Left lung (tissue), 10 donors: Measurements from ENCODE around the gene HSDL2. TPM values are rescaled to one million over a fixed set of nuclear protein-coding genes. Genes with fewer than 3 reads are reported as not detected.

Experiments
- ATAC-seq: fragments of 200-7000 bp; cut with Tn5 transposase; one replicate; pipeline ENCODE4 v1.9.1; 2020; ENCODE audit warnings: moderate library complexity
- DNase-seq, 4 donors: peaks; one replicate each; pipeline ENCODE4 v3.0.0-alpha.2; 2013 to 2020
- H3K27ac ChIP-seq, 2 donors: fragments of 200-600 bp; sonication (generic) in 1 of 2; one replicate each; pipeline versions ENCODE4 v1.5.0 to v1.8.0; 2020 to 2021
- H3K27me3 ChIP-seq, 2 donors: fragments of 200-600 bp; sonication (generic) in 1 of 2; one replicate each; pipeline versions ENCODE4 v1.5.0 to v1.8.0; 2020 to 2021
- H3K36me3 ChIP-seq, 2 donors: fragments of 200-600 bp; sonication (generic) in 1 of 2; one replicate each; pipeline versions ENCODE4 v1.5.0 to v1.8.0; 2020 to 2021
- H3K4me1 ChIP-seq, 2 donors: fragments of 200-600 bp; one replicate each; pipeline ENCODE4 v1.8.0; 2021
- H3K4me3 ChIP-seq, 2 donors: fragments of 200-600 bp; sonication (generic) in 1 of 2; one replicate each; pipeline versions ENCODE4 v1.5.0 to v1.8.0; 2020 to 2021; ENCODE audit warnings: mild to moderate bottlenecking in 1 of 2
- H3K9me3 ChIP-seq, 2 donors: fragments of 200-600 bp; sonication (generic) in 1 of 2; one replicate each; pipeline versions ENCODE4 v1.5.0 to v1.8.0; 2020 to 2021
- CTCF ChIP-seq, 2 donors: fragments of 200-600 bp; sonication (generic) in 1 of 2; IDR thresholded peaks; one replicate each; pipeline versions ENCODE4 v1.5.0 to v1.8.0; 2021; ENCODE audit warnings: antibody characterized with exemption in 2 of 2
- intact Hi-C, 2 donors: fragments of 100-400 bp; cut with DNase I; formaldehyde crosslinking; loops; one replicate each; pipeline versions ENCODE4 v1.11.2 to v1.14.2; 2022
- polyA plus RNA-seq, 6 donors: library from polyadenylated mRNA; unstranded; fragments of 120-200 nt; gene quantifications; one replicate each; pipeline ENCODE4 v1.2.1, GENCODE V29; 2013; ENCODE audit not compliant: insufficient read length in 6 of 6
- total RNA-seq, 2 donors: library from RNA; stranded (reverse); fragmentation: NEBNext Ultra II Directional; extraction: Animal tissue kit (Norgen Biotek cat#: 25700); gene quantifications; one replicate each; pipeline ENCODE4 v1.2.1, GENCODE V29; 2021
- donor health status: DM: no; HTN: yes; CAD: no.
- donor health status: DM: no; HTN: no; CAD: no.

The HSDL2 gene
- total and polyA plus RNA-seq, 8 donors, result 40.3 to 77.9 (median 64.2) TPM

- intact Hi-C loops, result no loop called here
- Histone ChIP-seq H3K4me1 (peaks cover 0 to 26% of the 10 kb centered on the region in 2 donors), H3K36me3 (no peaks in the 10 kb centered on the region), H3K9me3 (no peaks in the 10 kb centered on the region), H3K27me3 (no peaks in the 10 kb centered on the region), H3K4me3 (no peak overlapping the region), H3K27ac (no peak overlapping the region)
- no peak for TF ChIP-seq CTCF (IDR thresholded peaks at IDR 0.05)
- DNase-seq, result no peak
- ATAC-seq, result no peak
Measured at GRCh38 chr9:112375361-112375760, 4.5 kb upstream of the HSDL2 start.

- H3K4me3 ChIP-seq, result no peak overlapping the region
- no peak for TF ChIP-seq CTCF (IDR thresholded peaks at IDR 0.05)
- no peak overlapping the region for H3K27ac ChIP-seq
- H3K27me3 ChIP-seq, result no peaks in the 10 kb centered on the region
- ATAC-seq, result no peak
- peaks cover 0 to 42% of the 10 kb centered on the region in 2 donors for H3K4me1 ChIP-seq
- intact Hi-C loops, result no loop called here
- H3K36me3 ChIP-seq, result no peaks in the 10 kb centered on the region
- no peaks in the 10 kb centered on the region for H3K9me3 ChIP-seq
- DNase-seq, result no peak
Measured at GRCh38 chr9:112377087-112377486, 2.8 kb upstream of the HSDL2 start.

- Histone ChIP-seq H3K27me3 (no peaks in the 10 kb centered on the region), H3K9me3 (no peaks in the 10 kb centered on the region), H3K36me3 (no peaks in the 10 kb centered on the region), H3K4me3 (peak overlapping the region; percentile 71 to 78), H3K27ac (no peak overlapping the region), H3K4me1 (peaks cover 0 to 47% of the 10 kb centered on the region in 2 donors)
- intact Hi-C loops, result no loop called here
- ATAC-seq (no peak), DNase-seq (no peak)
- no peak for TF ChIP-seq CTCF (IDR thresholded peaks at IDR 0.05)
Measured at GRCh38 chr9:112377684-112378327, 2.1 kb upstream of the HSDL2 start.

- no peak for TF ChIP-seq CTCF (IDR thresholded peaks at IDR 0.05)
- Histone ChIP-seq H3K27ac (peak overlapping the region; percentile 99), H3K36me3 (no peaks in the 10 kb centered on the region), H3K9me3 (no peaks in the 10 kb centered on the region), H3K27me3 (no peaks in the 10 kb centered on the region), H3K4me1 (peaks cover 0 to 51% of the 10 kb centered on the region in 2 donors), H3K4me3 (peak overlapping the region; percentile 71 to 78)
- ATAC-seq (peak; percentile 1), DNase-seq (peak in 2 of 4 donors; percentile 35 to 72)
- intact Hi-C loops, result no loop called here
Measured at GRCh38 chr9:112378328-112379176, 1.4 kb upstream of the HSDL2 start.
